ENCODE data around the gene GYPE. TPM values are rescaled to one million over a fixed set of nuclear protein-coding genes. Genes with fewer than 3 reads are reported as not detected.
"Not testable (repeated sequence)": the region's sequence is repeated elsewhere in the genome, so short reads cannot be mapped to it uniquely, and the experiment has no call there.

The GYPE gene
- total RNA-seq, 2 experiments from 2014 or later = not detected

- DNase-seq; CTCF ChIA-PET; H3K4me3 Mint-ChIP-seq; H3K27ac Mint-ChIP-seq; H3K9me3 Mint-ChIP-seq; H3K27me3 Mint-ChIP-seq; H3K4me1 Mint-ChIP-seq; H3K36me3 Mint-ChIP-seq (ENCODE audit: low read depth): not testable (repeated sequence)
- POLR2A ChIA-PET = interaction anchor here (0.7 kb wide), 1 partner anchor 12 kb away, joined by 3 read pairs; no protein-coding TSS in a partner anchor
These were observed 928 bp downstream of the GYPE start for GRCh38 chr4:143904431-143904830.

- CTCF ChIA-PET; H3K27ac Mint-ChIP-seq; H3K36me3 Mint-ChIP-seq (ENCODE audit: low read depth); H3K27me3 Mint-ChIP-seq; H3K4me1 Mint-ChIP-seq; DNase-seq; POLR2A ChIA-PET; H3K9me3 Mint-ChIP-seq; H3K4me3 Mint-ChIP-seq: not testable (repeated sequence)
These were observed 15.0 kb downstream of the GYPE start for GRCh38 chr4:143890323-143890722.

GRCh38 chr4:143888189-143888588 lies 17.2 kb downstream of the GYPE start:
- H3K9me3 Mint-ChIP-seq; H3K36me3 Mint-ChIP-seq (ENCODE audit: low read depth); H3K27ac Mint-ChIP-seq; H3K27me3 Mint-ChIP-seq; H3K4me1 Mint-ChIP-seq; CTCF ChIA-PET; H3K4me3 Mint-ChIP-seq; DNase-seq; POLR2A ChIA-PET: not testable (repeated sequence)

- POLR2A ChIA-PET; H3K4me1 Mint-ChIP-seq; H3K4me3 Mint-ChIP-seq; H3K36me3 Mint-ChIP-seq (ENCODE audit: low read depth); DNase-seq; H3K9me3 Mint-ChIP-seq; H3K27ac Mint-ChIP-seq; H3K27me3 Mint-ChIP-seq: not testable (repeated sequence)
- CTCF ChIA-PET = interaction anchor here (0.6 kb wide), 1 partner anchor 1535 kb away, joined by 3 read pairs; no protein-coding TSS in a partner anchor
These were observed 20.4 kb downstream of the GYPE start for GRCh38 chr4:143884965-143885364.

GRCh38 chr4:143883529-143883928 lies 21.8 kb downstream of the GYPE start:
- H3K4me3 Mint-ChIP-seq = no peak overlapping the region
- no peak overlapping the region for H3K27ac Mint-ChIP-seq
- no peaks in the 10 kb centered on the region for H3K9me3 Mint-ChIP-seq
- ChIA-PET POLR2A (no interaction called here), CTCF (no interaction called here)
- peaks cover 1% of the 10 kb centered on the region for H3K27me3 Mint-ChIP-seq
- DNase-seq = no peak
- no peaks in the 10 kb centered on the region for H3K4me1 Mint-ChIP-seq
- no peaks in the 10 kb centered on the region for H3K36me3 Mint-ChIP-seq (ENCODE audit: low read depth)

GRCh38 chr4:143882892-143883291 lies 22.5 kb downstream of the GYPE start:
- Mint-ChIP-seq H3K4me3 (no peak overlapping the region), H3K4me1 (no peaks in the 10 kb centered on the region), H3K27ac (no peak overlapping the region), H3K36me3 (ENCODE audit: low read depth) (no peaks in the 10 kb centered on the region), H3K9me3 (no peaks in the 10 kb centered on the region), H3K27me3 (peaks cover 1% of the 10 kb centered on the region)
- POLR2A ChIA-PET = no interaction called here
- no peak for DNase-seq
- CTCF ChIA-PET = no interaction called here

GRCh38 chr4:143879561-143879960 lies 25.8 kb downstream of the GYPE start:
- H3K9me3 Mint-ChIP-seq; H3K36me3 Mint-ChIP-seq (ENCODE audit: low read depth); H3K4me3 Mint-ChIP-seq; H3K27ac Mint-ChIP-seq; CTCF ChIA-PET; H3K4me1 Mint-ChIP-seq; DNase-seq; POLR2A ChIA-PET; H3K27me3 Mint-ChIP-seq: not testable (repeated sequence)

GRCh38 chr4:143875357-143875756 lies 30.0 kb downstream of the GYPE start:
- H3K4me3 Mint-ChIP-seq; POLR2A ChIA-PET; H3K27ac Mint-ChIP-seq; H3K9me3 Mint-ChIP-seq; DNase-seq; H3K27me3 Mint-ChIP-seq; H3K4me1 Mint-ChIP-seq; H3K36me3 Mint-ChIP-seq (ENCODE audit: low read depth); CTCF ChIA-PET: not testable (repeated sequence)

- H3K4me1 Mint-ChIP-seq; CTCF ChIA-PET; POLR2A ChIA-PET; H3K9me3 Mint-ChIP-seq; H3K4me3 Mint-ChIP-seq; H3K27me3 Mint-ChIP-seq; H3K27ac Mint-ChIP-seq; DNase-seq; H3K36me3 Mint-ChIP-seq (ENCODE audit: low read depth): not testable (repeated sequence)
These were observed 34.7 kb downstream of the GYPE start for GRCh38 chr4:143870523-143871268.

GRCh38 chr4:143869925-143870324 lies 35.4 kb downstream of the GYPE start:
- H3K4me1 Mint-ChIP-seq = not testable (repeated sequence)

GRCh38 chr4:143862716-143863115 lies 42.6 kb downstream of the GYPE start:
- H3K9me3 Mint-ChIP-seq; H3K36me3 Mint-ChIP-seq (ENCODE audit: low read depth); H3K27me3 Mint-ChIP-seq; H3K4me3 Mint-ChIP-seq; CTCF ChIA-PET; DNase-seq; POLR2A ChIA-PET; H3K27ac Mint-ChIP-seq; H3K4me1 Mint-ChIP-seq: not testable (repeated sequence)

More at GRCh38 chr4:143869925-143870324, 35.4 kb downstream of the GYPE start:
- H3K27me3 Mint-ChIP-seq; DNase-seq; POLR2A ChIA-PET; H3K4me3 Mint-ChIP-seq; CTCF ChIA-PET; H3K36me3 Mint-ChIP-seq (ENCODE audit: low read depth); H3K27ac Mint-ChIP-seq; H3K9me3 Mint-ChIP-seq: not testable (repeated sequence)

- DNase-seq = no peak
- Mint-ChIP-seq H3K36me3 (ENCODE audit: low read depth) (no peaks in the 10 kb centered on the region), H3K4me3 (no peak overlapping the region), H3K4me1 (peaks cover 3% of the 10 kb centered on the region), H3K27ac (no peak overlapping the region), H3K9me3 (no peaks in the 10 kb centered on the region), H3K27me3 (no peaks in the 10 kb centered on the region)
- ChIA-PET CTCF (no interaction called here), POLR2A (no interaction called here)
These were observed 46.9 kb downstream of the GYPE start for GRCh38 chr4:143858456-143858855.

GRCh38 chr4:143857391-143858336 lies 47.7 kb downstream of the GYPE start:
- H3K9me3 Mint-ChIP-seq; CTCF ChIA-PET; H3K27ac Mint-ChIP-seq; H3K4me1 Mint-ChIP-seq; H3K36me3 Mint-ChIP-seq (ENCODE audit: low read depth); DNase-seq; H3K27me3 Mint-ChIP-seq; POLR2A ChIA-PET; H3K4me3 Mint-ChIP-seq: not testable (repeated sequence)
